HG02852 (cell line): ENCODE results near the gene MSX1.

Experiments used
- ATAC-seq: cut with Tn5 transposase; IDR thresholded peaks from one replicate; pipeline ENCODE4 v1.9.1; 2021; ENCODE audit warnings: mild to moderate bottlenecking, moderate library complexity; ENCODE audit not compliant: unreplicated experiment

Gene MSX1

DNA sequence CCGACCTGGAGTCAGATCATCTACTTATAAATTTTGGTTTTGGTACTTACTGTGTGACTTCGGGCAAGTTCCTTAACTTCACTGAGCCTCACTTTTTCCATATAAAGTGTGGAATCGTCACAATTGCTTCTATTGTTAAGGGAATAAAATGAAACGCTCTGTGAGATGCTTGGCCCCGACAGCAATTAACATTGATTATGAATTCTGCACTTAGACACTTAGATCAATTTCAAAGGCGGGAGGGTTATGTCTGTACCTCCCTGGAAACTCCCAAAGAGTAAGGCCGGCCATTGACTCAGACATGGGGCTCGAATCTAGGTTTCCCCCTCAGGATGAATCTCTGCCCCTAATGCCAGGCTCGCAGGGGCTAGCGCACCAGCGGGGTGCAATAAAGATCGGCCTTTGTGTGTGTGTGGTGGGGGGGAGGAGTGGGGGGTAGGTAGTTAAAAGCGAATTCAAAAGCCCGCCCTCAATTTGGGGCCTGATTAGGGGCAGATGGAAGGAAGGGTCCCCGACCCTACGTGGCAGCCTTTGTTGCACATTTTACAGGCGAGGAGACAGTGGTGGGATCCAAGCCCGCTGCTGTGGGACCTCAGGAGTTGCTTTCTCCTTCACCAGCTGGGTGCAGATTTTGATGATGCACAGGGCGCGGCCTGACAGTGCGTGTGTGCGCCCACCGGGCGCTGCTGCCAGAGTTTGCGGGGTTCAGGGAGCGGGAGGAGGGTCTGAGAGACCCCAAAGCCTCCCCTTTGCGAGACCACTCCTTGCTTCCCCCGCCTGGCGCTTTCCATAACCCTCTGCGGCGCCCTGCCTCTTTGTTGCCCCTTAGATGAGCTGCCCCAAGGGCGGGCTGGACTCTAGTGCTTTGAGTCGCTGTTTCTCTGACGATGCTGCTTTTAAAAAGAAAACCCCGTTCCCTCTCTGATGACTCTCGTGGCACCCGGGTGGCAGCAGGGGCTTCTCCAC is 9.6 kb downstream of the MSX1 start:
- no peak for ATAC-seq

DNA sequence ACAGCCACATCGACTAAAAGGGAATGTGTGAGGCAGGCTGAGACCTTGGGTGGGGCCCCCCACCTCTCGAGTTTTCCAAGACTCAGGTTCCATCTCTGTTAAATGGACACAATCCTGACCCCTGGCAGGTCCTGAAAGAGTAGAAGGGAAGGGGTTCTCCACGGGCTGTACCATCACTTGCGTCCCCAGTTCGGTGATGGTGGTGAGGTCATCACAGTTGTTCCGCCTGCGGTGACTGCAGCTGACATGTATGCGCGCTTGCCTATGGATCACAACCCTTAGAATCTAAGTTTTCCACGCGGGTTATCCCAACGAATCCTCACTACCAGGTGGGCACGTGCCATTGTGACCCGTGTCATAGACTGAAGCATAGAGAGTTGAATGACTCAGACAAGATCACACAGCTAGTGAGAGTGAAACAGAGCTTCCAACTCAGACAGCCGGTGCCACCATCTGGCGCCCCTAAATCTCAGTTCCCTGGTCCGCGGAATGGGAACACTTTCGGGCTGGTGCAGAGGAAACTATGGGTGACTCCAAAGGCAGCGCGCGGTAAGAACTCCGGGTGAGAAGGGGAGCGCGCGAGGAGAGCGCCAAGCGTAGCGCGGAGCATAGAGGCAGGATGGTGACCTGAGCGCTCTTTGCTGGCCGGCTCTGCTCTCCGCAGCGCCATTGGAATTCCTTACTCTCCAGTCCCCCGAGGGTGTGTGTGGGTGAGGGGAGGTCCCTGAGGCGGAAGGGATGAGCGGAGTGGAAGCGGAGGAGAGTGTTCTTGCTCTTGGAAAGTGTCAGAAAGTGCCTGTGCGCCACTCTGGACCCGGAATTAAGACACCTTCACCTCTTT is 10.5 kb downstream of the MSX1 start:
- no peak for ATAC-seq

DNA sequence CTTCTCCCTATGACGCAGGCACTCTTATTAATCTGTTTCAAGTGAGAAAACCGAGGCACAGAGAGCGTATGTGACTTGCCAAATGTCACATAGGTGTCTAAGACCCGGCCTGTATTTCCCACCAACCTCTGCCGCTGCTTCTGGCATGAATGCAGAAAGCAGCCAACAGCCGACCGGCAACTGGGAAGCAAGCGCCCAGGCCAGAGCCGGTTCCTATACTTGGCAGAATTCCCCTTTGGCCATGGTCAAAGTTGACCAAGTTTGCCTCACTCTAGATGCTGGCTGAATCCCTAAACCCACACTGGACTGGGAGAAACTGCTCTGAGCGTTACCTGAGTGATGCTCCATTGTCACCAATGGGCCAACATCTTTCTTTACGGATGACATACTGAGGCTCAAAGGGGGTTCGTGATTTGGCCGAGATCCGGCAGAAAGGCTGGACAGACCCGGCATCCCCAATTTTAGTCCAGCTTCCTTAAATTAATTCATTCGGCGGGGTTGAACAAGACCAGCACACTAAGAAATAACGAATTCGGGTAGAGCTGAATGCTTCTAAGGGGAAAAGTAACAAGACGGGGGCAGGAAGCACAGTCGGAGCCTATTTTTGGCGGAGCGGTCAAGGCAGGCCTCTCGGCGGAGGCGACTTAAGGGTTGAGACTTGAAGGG is 11.2 kb downstream of the MSX1 start:
- ATAC-seq = no peak

DNA sequence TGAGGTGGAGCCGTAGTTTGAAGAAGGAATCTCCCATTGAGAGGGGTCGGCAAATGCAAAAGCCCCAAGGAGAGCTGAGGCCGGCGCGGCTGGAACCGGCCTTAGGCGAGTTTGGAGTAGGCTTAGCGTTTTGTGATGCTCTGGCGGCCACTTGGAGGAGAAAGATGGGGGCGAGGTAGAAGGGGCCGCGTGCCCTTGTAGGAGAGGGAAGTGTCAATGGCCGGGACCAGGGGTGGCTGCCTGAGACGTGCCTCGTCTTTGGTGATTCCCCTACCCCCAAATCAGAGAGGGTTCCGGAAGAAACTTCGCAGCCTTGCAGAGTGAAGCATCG is 11.7 kb downstream of the MSX1 start:
- ATAC-seq = no peak

DNA sequence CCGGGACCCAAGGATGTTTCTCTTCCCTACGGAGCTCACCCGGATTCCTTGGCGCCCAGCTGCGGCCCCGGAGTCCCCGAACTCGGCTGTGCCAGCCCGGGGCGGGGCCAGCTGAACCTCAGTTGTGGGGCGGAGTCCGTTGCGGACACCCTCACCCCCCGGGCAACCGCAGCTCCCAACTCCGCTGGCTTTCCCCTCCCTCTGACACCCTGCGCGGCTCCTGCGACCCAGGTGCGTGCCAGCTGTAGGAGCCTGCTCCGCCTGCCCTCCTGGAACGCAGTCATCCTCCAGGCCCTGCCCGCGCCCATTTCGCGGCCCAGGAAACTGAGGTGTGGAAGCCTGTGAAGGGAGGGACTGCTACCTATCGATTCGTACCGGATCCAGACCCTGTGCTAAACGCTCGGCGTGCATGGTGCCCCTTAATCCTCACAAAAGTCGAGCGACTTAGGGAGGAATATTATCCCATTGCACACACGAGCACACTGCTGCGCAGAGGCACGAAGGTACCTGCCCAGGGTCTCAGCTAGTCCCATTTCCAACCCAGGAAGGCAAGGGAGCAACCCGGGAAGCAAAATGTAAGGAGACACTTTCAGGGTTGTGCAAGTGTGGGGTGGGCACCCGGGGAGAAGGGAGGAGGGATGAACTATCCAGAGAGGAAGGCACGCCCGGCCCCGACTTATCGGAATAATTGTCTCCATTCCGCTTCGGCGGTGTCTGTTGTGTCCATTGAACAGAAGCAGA is 12.3 kb downstream of the MSX1 start:
- no peak for ATAC-seq

DNA sequence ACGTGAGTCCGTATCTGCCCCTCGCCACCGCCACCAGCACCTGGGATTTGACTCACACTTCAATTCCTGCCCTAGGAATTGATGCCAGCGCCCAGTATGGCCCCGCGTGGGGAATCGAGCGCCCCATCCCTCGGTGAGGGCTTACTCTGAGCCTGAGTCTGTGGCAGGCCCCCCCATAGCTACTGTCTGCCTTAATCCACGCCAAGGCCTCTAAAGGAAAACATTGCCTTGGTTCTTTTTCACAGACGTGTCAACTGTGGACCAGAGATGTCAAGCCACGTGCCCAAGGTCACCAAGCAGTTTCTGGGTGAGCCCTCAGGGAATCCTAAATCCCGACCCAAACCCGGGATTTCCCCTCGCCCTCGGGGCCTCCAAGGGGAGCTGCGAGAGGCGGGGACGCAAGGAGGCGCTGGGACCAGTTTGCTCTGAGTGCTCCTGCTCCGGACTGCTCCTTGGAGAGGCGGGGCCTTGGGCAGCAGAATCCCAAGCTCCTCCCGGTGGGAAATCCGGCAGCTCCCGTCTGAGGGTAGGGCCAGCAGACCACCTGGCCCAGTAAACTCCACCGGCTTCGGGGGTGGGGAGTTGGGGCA is 12.9 kb downstream of the MSX1 start:
- ATAC-seq = no peak

DNA sequence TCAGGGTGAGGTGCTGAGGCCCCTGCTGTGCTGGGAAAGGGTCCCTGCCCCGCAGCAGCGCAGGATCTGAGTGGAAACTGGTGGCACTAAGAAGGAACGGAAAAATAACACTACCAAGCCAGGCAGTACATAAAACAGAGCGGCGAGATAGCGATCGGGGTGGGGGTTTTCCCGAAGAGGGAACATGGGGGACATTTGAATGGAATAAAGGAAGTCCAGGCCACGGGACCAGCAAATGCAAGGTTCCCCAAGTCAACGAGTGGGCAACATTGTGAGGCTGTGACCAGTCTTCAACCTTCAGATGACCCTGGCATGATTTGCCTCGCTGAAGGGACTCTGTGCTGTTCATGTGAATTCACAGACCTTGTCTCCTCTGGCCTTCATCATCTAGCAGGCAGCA is 13.7 kb downstream of the MSX1 start:
- ATAC-seq = no peak

DNA sequence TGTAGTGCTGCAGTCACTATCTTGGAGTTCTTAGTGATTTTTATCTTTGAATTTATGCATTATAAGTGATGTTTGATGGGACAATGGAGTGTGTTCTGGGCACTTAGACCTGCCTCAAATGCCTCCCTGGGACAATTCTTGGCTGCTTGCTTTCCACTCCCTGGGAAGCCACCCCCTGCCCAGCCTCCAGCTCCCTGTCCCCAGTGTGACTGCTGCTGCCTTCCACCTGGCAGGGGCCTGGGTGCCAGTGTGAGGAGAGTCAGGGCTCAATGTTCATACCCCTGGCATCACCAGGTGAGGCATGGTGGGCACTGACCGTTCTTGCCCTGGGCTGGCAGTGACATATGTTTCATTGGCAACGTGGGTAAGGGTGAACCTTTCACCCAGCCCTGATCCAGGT is 14.8 kb downstream of the MSX1 start:
- ATAC-seq = no peak

DNA sequence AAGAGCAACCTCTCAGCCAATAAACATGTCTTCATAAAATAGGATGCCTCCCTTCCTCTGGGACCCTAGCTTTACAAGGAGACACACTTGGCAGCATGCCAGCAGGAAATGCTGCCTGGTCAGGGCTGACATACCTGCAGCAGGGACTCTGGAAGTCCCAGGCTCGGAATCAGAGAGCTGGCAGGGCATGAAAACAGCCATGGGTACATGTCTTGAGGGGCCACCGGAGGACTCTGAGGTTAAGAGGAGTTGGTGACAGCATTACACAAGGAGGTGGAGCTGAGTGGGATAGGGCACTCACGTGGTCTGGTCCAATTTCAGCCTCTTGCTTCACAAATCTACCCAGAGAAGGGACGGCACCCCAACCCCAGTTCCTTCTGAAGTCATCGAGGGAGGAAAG is 15.7 kb downstream of the MSX1 start:
- no peak for ATAC-seq

DNA sequence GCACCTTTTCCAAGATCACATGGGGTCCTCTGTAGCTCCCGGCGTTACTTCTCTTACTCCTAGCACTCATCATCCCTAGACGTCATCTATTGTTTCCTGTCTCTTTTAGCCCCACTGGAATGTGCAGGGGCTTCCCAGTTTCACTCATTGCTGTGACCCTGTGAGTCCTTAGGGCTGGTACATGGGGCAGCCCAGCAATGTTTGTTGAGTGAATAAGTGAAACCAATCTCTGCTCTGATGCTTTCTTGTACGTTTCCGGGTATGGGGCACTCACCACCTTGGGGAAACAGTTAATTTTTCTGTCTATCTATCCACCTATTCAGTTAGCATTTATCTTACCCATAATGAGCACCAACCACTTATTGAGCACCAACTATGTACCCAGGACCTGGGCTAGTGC is 16.1 kb downstream of the MSX1 start:
- no peak for ATAC-seq

DNA sequence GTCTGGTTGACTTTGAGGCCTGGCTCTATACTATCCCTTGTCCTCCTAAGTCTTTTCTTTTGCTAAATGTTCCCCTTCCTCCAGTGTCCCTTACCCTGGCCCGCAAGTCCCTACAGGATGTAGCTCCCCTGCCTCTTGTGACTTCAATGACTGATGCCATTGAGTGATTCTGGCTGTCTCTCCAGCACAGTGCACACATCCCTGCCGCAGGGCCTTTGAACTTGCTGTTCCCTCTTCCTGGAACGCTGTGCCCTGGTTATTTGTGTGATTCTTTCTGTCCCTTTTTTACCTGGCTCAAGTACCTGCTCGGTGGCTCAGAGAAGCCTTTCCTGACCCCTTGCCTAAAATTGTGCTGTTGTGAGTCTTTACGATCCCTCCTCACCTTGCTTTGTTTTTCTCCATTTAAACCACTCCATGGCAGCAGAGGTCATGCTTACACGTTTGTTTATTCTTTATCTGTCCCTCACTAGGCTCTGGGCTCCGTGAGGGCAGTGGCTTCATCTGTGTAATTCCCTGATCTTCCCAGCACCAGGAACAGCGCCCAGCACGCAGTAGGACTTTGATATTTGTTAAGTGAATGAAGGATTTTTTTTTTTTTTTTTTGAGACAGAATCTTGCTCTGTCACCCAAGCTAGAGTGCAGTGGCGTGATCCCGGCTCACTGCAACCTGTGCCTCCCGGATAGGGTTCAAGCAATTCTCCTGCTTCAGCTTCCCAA is 17.6 kb downstream of the MSX1 start:
- no peak for ATAC-seq

DNA sequence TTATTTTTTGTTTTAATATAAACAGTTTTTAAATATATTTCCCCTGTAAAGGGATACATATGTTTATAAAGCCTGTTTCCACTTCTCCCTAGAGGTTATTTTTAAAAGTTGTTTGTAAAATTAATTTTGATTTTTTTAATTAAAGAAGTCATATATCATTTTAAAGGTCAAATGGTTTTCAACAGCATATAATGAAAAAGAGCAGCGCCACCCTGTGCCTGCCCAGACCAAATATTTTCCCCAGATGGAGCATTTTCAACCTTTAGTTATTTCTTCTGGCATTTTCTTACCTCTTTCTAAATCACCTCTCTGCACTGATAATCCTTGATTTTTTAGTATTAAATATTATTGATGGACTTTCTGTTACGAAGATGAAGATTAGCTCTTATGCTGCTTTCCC is 21.0 kb downstream of the MSX1 start:
- no peak for ATAC-seq

DNA sequence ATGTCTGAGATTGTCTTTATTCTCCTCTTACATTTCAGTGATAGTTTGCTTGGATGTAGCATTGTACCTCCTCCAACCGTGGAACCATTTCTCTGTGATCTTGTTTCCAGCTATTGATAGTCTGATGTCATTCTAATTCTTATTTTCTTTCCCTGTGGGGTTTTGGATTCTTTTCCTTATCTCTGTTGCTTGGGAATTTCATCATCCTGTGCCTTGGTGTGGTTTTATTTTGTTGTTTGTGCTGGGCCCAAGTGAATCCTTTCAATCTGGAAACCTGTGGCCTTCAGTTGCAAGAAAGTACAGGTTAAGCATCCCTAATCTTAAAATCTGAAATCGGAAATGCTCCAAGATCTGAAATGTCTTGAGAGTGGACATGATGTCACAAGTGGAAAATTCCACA is 22.0 kb downstream of the MSX1 start:
- ATAC-seq = no peak

DNA sequence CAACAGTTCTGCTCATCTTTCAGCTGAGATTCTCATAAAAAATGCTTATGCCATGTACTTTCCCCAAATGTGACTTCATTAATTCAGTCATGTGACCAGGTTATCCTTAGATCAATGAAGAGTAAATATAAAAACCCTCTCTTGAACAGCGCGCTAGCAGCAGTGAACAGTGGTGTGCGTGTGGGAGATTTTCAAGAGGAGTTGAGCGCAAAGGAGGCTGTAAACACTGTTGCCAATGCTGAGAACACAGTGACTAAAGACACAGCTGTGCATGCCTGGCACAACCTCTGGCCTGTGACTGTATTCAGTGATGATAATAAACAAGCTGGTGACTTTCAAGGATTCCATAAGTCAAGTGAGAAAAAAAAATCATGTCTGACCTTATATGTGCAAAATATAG is 25.1 kb downstream of the MSX1 start:
- ATAC-seq = no peak

DNA sequence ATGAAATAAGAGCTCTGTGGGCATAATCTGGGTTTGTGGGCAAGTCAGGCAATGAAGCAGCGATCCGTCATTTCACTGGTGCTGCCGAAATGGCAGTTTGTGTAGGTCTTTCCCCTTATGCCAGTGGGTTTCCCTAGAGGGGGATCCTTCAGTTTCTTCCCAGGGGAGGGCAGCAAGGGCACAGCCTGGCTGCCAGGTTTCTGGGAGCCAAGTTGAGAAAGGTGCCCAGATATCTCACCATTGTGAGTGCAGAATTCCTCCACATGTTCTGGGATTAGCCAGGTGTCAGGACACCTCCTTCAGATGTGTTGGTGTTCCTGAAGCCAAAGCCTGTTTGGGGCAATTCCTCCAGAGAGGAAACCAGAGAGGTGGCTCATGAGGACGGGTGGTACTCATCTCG is 28.0 kb downstream of the MSX1 start:
- no peak for ATAC-seq

DNA sequence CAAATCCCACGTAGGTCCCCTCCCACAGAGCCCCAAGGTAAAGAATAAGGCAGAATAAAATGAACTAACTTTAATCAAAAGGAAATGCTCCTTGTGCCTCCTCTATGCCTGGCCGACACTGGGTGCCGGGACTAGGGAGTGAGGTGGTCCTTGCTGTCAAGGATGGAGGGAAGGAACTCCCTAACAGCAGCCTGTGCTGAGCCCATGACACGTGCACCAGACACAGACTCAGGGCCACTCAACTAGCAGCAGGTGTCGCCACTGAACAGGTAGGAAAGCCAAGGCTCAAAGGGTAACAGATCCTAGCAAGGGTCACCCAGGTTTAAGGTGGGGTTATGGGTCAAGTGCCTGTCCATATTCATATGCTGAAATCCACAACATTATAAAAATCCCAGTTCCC is 29.2 kb downstream of the MSX1 start:
- ATAC-seq = no peak

DNA sequence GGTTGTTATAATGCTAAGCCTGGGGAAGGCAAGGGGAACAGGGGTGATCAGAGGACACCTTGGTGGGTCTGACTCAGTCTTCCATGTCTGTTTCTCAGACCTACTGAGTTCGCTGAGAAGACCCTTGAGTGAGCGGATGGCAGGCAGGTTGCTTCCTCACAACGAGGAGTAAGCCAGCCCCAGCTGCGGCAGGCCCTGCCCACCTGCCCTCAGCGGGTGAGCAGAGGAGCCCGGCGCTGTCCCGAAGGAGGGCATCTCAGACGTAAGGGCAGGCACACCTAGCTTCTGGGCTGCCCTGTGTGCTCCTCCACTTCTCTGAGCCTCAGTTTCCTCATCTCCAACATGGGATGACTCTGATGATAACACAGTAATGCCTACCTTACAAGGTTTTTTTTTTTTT is 30.3 kb downstream of the MSX1 start:
- ATAC-seq = no peak

DNA sequence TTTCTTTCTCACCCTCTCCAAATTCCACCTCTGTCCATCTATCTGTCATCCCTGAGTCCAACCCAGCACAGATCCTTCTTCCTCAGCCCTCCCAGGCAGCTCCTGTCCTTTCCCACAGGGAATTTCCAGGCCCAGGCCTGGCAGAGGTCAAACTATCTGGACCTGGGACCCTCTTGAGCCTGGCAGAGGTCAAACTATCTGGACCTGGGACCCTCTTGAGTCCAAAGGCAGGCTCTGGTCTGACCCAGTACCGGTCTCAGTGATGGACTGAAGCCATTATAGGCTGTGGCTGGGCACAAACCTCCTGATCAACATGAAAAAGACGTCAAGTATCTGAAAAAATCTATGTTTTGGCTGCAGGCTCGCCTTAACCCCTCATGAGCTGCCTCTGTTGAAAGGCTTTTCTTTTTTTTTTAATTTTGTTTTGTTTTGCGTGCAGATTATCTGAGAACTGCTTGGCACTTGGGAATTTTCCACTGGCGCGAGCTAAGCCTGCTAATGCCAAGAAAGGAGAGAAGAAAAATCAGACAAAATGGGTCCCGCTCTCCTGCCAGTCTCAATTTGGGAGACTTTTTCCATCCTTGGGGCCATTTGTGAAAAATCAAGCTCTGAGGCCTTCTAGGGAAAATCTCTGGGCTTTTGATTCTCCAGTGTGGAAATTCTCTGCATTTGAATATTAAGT is 31.2 kb downstream of the MSX1 start:
- no peak for ATAC-seq

DNA sequence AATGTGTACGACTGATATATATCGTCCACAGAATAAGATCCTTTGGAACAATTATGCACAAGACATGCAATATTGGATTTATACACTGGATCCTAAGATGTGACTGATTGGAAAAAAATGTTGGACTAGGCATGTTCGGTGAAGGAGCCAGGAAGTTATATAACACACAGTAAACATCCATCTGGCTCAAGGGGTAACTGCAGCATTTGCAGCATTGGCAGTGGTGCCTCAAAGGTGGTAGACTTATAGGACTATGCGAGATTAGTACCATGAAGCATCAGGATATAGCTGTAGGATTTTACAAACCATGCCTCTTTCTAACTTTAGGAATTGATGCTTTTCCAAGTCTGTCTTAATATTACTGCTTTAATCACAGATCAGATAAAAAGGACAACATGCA is 34.3 kb downstream of the MSX1 start:
- no peak for ATAC-seq
